ENCODE results near the gene RABGAP1L. TPM values are rescaled to one million over a fixed set of nuclear protein-coding genes. Genes with fewer than 3 reads are reported as not detected.

RABGAP1L gene
- total and polyA plus RNA-seq, 2 of the 8 experiments (the other 6 are each of a cell fraction or from before 2014, with no cell fraction given), result 33.3 to 156 TPM

- Histone ChIP-seq H4K8ac (ENCODE audit: extremely low read depth, insufficient read depth, low read length) (no peak overlapping the region), H3K23ac (ENCODE audit: insufficient read length) (no peak overlapping the region), H3K9ac (replicated peaks in 1 of 4; ENCODE audit: extremely low read depth in 1 of 4, low read depth in 3 of 4, low read length in 3 of 4) (no peak overlapping the region), H3K27ac (ENCODE audit: low read depth, low read length) (no peak overlapping the region), H4K91ac (replicated peaks; ENCODE audit: insufficient read length, low read length) (no peak overlapping the region), H3K36me3 (ENCODE audit: control insufficient read depth in 2 of 4, insufficient read depth in 4 of 4, low read length in 3 of 4) (no peaks in the 10 kb centered on the region), H2AFZ (ENCODE audit: low read length) (no peak overlapping the region), H2BK12ac (ENCODE audit: low read depth, low read length) (no peak overlapping the region), H3K27me3 (replicated peaks in 1 of 4; ENCODE audit: control insufficient read depth in 3 of 4, extremely low read depth in 1 of 4, insufficient read depth in 3 of 4, low read length in 3 of 4) (no peaks in the 10 kb centered on the region), H2BK20ac (ENCODE audit: low read length) (no peak overlapping the region), H3K9me3 (ENCODE audit: insufficient read depth in 2 of 2, low read depth in 1 of 2, low read length in 1 of 2) (peaks cover 0 to 2% of the 10 kb centered on the region in 2 experiments; a peak in 1 of 4 replicates), H2AK5ac (ENCODE audit: low read depth, low read length) (no peak overlapping the region), H3K4me2 (ENCODE audit: insufficient read depth in 1 of 2, low read depth in 2 of 2, low read length in 2 of 2) (no peak overlapping the region), H3K23me2 (ENCODE audit: low read depth, low read length) (no peaks in the 10 kb centered on the region; the same call in 1 of the 2 replicates), H3K4me3 (ENCODE audit: extremely low read depth in 1 of 4, insufficient read depth in 2 of 4, low read depth in 3 of 4, low read length in 4 of 4) (no peak overlapping the region), H3K79me1 (ENCODE audit: low read depth, low read length) (no peaks in the 10 kb centered on the region), H2BK15ac (ENCODE audit: low read length) (no peak overlapping the region), H3K4ac (replicated peaks; ENCODE audit: insufficient read length, low read depth, low read length) (no peak overlapping the region), H3K14ac (ENCODE audit: insufficient read length) (no peak overlapping the region), H2BK120ac (replicated peaks; ENCODE audit: low read depth, low read length) (no peak overlapping the region), H2BK5ac (ENCODE audit: low read depth, low read length) (no peak overlapping the region), H3K4me1 (replicated peaks in 1 of 4; ENCODE audit: control insufficient read depth in 3 of 4, insufficient read depth in 4 of 4, low read length in 3 of 4) (no peaks in the 10 kb centered on the region), H3K79me2 (ENCODE audit: control insufficient read depth in 1 of 2, insufficient read depth in 2 of 2, low read length in 2 of 2) (no peaks in the 10 kb centered on the region), H4K5ac (ENCODE audit: insufficient read length, low read depth, low read length) (no peak overlapping the region), H4K20me1 (replicated peaks in 1 of 2; ENCODE audit: control insufficient read depth in 1 of 2, insufficient read depth in 2 of 2, low read length in 2 of 2) (no peaks in the 10 kb centered on the region), H3K18ac (ENCODE audit: extremely low read depth, low read length) (no peak overlapping the region), H3K56ac (replicated peaks; ENCODE audit: insufficient read length, low read depth, low read length) (no peak overlapping the region)
- ChIA-PET CTCF (ENCODE audit: partially characterized antibody) (interaction anchor here (2.1 kb wide), 1 partner anchor 38 kb away, joined by 7 read pairs; no protein-coding TSS in a partner anchor), POLR2A (ENCODE audit: partially characterized antibody) (no interaction called here)
- WGBS, 2 experiments (ENCODE audit: extremely low coverage in 1 of 2, insufficient coverage in 1 of 2, insufficient read length in 1 of 2, insufficient replicate concordance in 2 of 2, low coverage in 1 of 2, low lambda C conversion rate in 2 of 2, missing lambda C conversion rate in 1 of 2), result 92% methylated on average over 1 of the region's 1 CpG; no CpG with 5 or more reads in 1 of the 2 experiments
- DNase-seq (ENCODE audit: low read depth in 1 of 2, low spot score in 2 of 2) (no peak), FAIRE-seq (no peak)
- TF ChIP-seq SP2 (IDR thresholded peaks at IDR 0.05; ENCODE audit: low read length) (no peak), TBP (IDR thresholded peaks at IDR 0.05; ENCODE audit: low read depth, low read length) (no peak), YY1 (IDR thresholded peaks at IDR 0.05; ENCODE audit: low read depth, low read length) (no peak), CBX8 (IDR thresholded peaks at IDR 0.05; ENCODE audit: borderline replicate concordance, low read depth, low read length) (no peak), BCL11A (IDR thresholded peaks at IDR 0.05; ENCODE audit: low read depth in 2 of 2, low read length in 2 of 2) (no peak), GTF2F1 (IDR thresholded peaks at IDR 0.05; ENCODE audit: borderline replicate concordance, low read depth, low read length) (no peak), MAFK (IDR thresholded peaks at IDR 0.05; ENCODE audit: low read depth, low read length) (no peak), SIX5 (IDR thresholded peaks at IDR 0.05; ENCODE audit: low read depth, low read length) (no peak), SIRT6 (IDR thresholded peaks at IDR 0.05; ENCODE audit: low read length) (no peak)
- TF ChIP-seq, protein P1, sequence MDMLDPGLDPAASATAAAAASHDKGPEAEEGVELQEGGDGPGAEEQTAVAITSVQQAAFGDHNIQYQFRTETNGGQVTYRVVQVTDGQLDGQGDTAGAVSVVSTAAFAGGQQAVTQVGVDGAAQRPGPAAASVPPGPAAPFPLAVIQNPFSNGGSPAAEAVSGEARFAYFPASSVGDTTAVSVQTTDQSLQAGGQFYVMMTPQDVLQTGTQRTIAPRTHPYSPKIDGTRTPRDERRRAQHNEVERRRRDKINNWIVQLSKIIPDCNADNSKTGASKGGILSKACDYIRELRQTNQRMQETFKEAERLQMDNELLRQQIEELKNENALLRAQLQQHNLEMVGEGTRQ (IDR thresholded peaks at IDR 0.05; ENCODE audit: low read length), result no peak
- TF ChIP-seq, protein P2, sequence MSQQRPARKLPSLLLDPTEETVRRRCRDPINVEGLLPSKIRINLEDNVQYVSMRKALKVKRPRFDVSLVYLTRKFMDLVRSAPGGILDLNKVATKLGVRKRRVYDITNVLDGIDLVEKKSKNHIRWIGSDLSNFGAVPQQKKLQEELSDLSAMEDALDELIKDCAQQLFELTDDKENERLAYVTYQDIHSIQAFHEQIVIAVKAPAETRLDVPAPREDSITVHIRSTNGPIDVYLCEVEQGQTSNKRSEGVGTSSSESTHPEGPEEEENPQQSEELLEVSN (IDR thresholded peaks at IDR 0.05), result no peak
- TF ChIP-seq, protein P3, sequence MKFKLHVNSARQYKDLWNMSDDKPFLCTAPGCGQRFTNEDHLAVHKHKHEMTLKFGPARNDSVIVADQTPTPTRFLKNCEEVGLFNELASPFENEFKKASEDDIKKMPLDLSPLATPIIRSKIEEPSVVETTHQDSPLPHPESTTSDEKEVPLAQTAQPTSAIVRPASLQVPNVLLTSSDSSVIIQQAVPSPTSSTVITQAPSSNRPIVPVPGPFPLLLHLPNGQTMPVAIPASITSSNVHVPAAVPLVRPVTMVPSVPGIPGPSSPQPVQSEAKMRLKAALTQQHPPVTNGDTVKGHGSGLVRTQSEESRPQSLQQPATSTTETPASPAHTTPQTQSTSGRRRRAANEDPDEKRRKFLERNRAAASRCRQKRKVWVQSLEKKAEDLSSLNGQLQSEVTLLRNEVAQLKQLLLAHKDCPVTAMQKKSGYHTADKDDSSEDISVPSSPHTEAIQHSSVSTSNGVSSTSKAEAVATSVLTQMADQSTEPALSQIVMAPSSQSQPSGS (IDR thresholded peaks at IDR 0.05; ENCODE audit: low read length), result no peak
Observed at GRCh38 chr1:174152427-174152826, 6.9 kb upstream of the RABGAP1L start.

Data from H1 (cell line).